MCF 10A (cell line): ENCODE data around the gene POMT2. TPM values are rescaled to one million over a fixed set of nuclear protein-coding genes. Genes with fewer than 3 reads are reported as not detected.

Experiments
- BruUV-seq: library from RNA; stranded (reverse); fragments of 400-500 nt; replicated peaks from 2 replicates; lab custom pipeline; 2021; lab: Mats Ljungman, UMichigan
- CTCF ChIA-PET: fragments of 300-600 bp; sonication (Branson Sonifier 250); formaldehyde crosslinking; extraction: SDS; loops from one replicate; lab custom pipeline; 2021; ENCODE audit warnings: antibody characterized with exemption, inconsistent platforms; lab: Yijun Ruan, JAX
- POLR2A ChIA-PET: fragments of 300-600, 350-650 bp; sonication (Branson Sonifier 250); formaldehyde crosslinking; extraction: SDS; loops from one replicate; lab custom pipeline; 2020; ENCODE audit warnings: antibody characterized with exemption, inconsistent platforms; lab: Yijun Ruan, JAX
- DNase-seq: peaks from one replicate; pipeline ENCODE4 v3.0.0-alpha.2; 2018; ENCODE audit not compliant: unreplicated experiment
- H3K27ac Mint-ChIP-seq: one replicate; pipeline ENCODE4 v1.8.0; 2022; ENCODE audit warnings: mild to moderate bottlenecking, low read depth, mixed read lengths; ENCODE audit not compliant: unreplicated experiment
- H3K27me3 Mint-ChIP-seq: one replicate; pipeline ENCODE4 v1.8.0; 2022; ENCODE audit warnings: mixed read lengths; ENCODE audit not compliant: insufficient read depth, unreplicated experiment
- H3K36me3 Mint-ChIP-seq: one replicate; pipeline ENCODE4 v1.8.0; 2022; ENCODE audit warnings: mild to moderate bottlenecking, moderate library complexity, mixed read lengths; ENCODE audit not compliant: insufficient read depth, unreplicated experiment
- H3K4me1 Mint-ChIP-seq: one replicate; pipeline ENCODE4 v1.8.0; 2022; ENCODE audit warnings: mixed read lengths; ENCODE audit not compliant: insufficient read depth, unreplicated experiment
- H3K4me3 Mint-ChIP-seq: one replicate; pipeline ENCODE4 v1.8.0; 2022; ENCODE audit warnings: mild to moderate bottlenecking, moderate library complexity, mixed read lengths; ENCODE audit not compliant: unreplicated experiment
- H3K9me3 Mint-ChIP-seq: one replicate; pipeline ENCODE4 v1.8.0; 2022; ENCODE audit warnings: mixed read lengths; ENCODE audit not compliant: unreplicated experiment
- intact Hi-C: fragments of 100-400 bp; cut with micrococcal nuclease; formaldehyde crosslinking; loops from 2 replicates; pipeline ENCODE4 v1.14.1; 2022
- total RNA-seq: library from RNA; stranded (reverse); gene quantifications from 2 replicates; pipeline ENCODE4 v1.2.3, GENCODE V29; 2022
- TF ChIP-seq, protein P1 (sequence below): fragments of 200-600 bp; IDR thresholded peaks from one replicate; pipeline ENCODE4 v1.8.0; 2022; ENCODE audit warnings: antibody characterized with exemption, mild to moderate bottlenecking; ENCODE audit not compliant: unreplicated experiment

The POMT2 gene
- total RNA-seq, 1 experiment from 2014 or later = 32.1 TPM

DNA sequence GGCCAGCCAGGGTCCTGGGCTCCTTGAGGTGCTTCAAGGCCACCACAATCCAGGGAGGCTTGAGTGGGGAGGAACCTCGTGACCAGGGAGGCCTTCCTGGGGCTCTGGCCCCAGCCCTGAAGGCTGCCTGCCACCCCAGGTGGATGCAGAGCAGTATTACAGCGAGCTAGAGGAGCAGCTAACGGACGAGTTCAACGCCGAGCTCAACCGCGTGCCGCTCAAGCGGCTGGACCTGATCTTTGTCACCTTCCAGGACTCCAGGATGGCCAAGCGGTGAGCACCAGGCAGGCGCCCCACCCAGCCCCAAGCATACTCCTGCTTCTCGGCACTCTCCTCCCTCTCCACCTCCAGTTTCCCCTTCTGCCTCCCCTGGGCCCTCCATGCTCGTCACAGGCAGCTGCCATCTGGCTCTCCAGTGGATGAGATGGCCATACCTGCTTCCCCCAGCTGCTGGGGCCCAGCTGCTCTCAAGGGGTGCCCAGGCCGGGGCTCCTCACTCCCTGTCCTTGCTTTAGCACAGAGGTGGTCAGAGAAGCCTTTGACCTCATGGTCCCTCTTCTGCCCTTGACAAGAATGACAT, 80.3 kb downstream of the POMT2 start:
- no TSS peak for BruUV-seq
- H3K36me3 Mint-ChIP-seq = no peaks in the 10 kb centered on the region
- POLR2A ChIA-PET = interaction anchor here (1.2 kb wide), 1 partner anchor 10 kb away, joined by 4 read pairs; no protein-coding TSS in a partner anchor
- H3K4me1 Mint-ChIP-seq = no peaks in the 10 kb centered on the region
- no peaks in the 10 kb centered on the region for H3K9me3 Mint-ChIP-seq
- no peak for DNase-seq
- no peak overlapping the region for H3K27ac Mint-ChIP-seq
- TF ChIP-seq, protein P1, sequence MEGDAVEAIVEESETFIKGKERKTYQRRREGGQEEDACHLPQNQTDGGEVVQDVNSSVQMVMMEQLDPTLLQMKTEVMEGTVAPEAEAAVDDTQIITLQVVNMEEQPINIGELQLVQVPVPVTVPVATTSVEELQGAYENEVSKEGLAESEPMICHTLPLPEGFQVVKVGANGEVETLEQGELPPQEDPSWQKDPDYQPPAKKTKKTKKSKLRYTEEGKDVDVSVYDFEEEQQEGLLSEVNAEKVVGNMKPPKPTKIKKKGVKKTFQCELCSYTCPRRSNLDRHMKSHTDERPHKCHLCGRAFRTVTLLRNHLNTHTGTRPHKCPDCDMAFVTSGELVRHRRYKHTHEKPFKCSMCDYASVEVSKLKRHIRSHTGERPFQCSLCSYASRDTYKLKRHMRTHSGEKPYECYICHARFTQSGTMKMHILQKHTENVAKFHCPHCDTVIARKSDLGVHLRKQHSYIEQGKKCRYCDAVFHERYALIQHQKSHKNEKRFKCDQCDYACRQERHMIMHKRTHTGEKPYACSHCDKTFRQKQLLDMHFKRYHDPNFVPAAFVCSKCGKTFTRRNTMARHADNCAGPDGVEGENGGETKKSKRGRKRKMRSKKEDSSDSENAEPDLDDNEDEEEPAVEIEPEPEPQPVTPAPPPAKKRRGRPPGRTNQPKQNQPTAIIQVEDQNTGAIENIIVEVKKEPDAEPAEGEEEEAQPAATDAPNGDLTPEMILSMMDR = no peak
- H3K4me3 Mint-ChIP-seq = no peak overlapping the region
- H3K27me3 Mint-ChIP-seq = no peaks in the 10 kb centered on the region
- CTCF ChIA-PET = interaction anchor here (0.6 to 1.5 kb wide), 5 partner anchors 56 to 455 kb away, joined by 3 to 5 read pairs (median 3); no protein-coding TSS in a partner anchor
- intact Hi-C loops = no loop called here

DNA sequence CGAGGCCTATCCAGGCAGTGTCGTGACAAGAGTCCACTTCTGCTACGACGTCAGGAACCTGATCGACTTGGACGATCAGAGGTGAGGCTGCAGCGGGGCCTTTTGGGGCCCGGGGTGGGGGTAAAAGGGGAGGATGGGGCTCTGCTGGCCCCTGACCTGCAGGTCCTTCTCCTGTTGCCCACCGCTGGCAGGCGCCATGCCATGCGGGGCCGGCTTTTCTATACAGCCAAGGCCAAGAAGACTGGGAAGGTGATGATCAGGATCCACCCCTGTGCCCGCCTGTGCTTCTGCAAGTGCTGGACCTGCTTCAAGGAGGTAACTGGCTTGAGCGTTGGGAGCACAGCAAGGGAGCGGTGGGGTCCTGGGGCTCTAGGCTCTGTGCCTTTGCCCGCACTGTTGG, 81.3 kb downstream of the POMT2 start:
- H3K4me1 Mint-ChIP-seq = no peaks in the 10 kb centered on the region
- DNase-seq = no peak
- intact Hi-C loops = no loop called here
- no peaks in the 10 kb centered on the region for H3K9me3 Mint-ChIP-seq
- POLR2A ChIA-PET = interaction anchor here (1.2 kb wide), 1 partner anchor 11 kb away, joined by 4 read pairs; no protein-coding TSS in a partner anchor
- H3K36me3 Mint-ChIP-seq = no peaks in the 10 kb centered on the region
- TF ChIP-seq, protein P1 = no peak
- H3K4me3 Mint-ChIP-seq = no peak overlapping the region
- no peak overlapping the region for H3K27ac Mint-ChIP-seq
- no peaks in the 10 kb centered on the region for H3K27me3 Mint-ChIP-seq
- CTCF ChIA-PET = interaction anchor here (0.6 to 1.9 kb wide), 3 partner anchors 55 to 143 kb away, joined by 4 to 6 read pairs (median 4); no protein-coding TSS in a partner anchor
- BruUV-seq = no TSS peak

DNA sequence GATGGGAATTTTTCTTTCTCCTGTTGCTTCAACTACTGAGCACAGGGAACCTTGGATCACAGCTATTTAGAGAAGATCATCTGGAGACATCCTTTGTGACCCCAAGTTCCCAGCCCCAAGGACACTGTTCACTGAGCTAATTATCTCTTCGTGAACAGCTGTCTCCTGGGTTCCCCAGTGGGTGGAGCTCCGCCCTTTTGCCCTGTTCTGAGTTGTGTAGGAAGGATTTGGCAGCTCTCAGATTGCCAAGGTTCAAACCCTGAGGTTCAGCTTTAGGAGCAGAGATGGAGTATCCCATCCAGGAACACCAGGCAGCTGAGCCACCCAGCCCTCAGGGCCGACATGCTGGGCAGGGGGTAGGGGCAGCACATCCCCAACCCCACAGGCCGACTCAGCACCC, 81.7 kb downstream of the POMT2 start:
- Mint-ChIP-seq H3K27me3 (no peaks in the 10 kb centered on the region), H3K4me1 (no peaks in the 10 kb centered on the region), H3K9me3 (no peaks in the 10 kb centered on the region), H3K36me3 (no peaks in the 10 kb centered on the region), H3K4me3 (no peak overlapping the region), H3K27ac (no peak overlapping the region)
- TF ChIP-seq, protein P1 = no peak
- BruUV-seq = no TSS peak
- ChIA-PET POLR2A (no interaction called here), CTCF (interaction anchor here (0.6 to 1.9 kb wide), 3 partner anchors 54 to 143 kb away, joined by 4 to 6 read pairs (median 4); no protein-coding TSS in a partner anchor)
- DNase-seq = no peak
- intact Hi-C loops = no loop called here

DNA sequence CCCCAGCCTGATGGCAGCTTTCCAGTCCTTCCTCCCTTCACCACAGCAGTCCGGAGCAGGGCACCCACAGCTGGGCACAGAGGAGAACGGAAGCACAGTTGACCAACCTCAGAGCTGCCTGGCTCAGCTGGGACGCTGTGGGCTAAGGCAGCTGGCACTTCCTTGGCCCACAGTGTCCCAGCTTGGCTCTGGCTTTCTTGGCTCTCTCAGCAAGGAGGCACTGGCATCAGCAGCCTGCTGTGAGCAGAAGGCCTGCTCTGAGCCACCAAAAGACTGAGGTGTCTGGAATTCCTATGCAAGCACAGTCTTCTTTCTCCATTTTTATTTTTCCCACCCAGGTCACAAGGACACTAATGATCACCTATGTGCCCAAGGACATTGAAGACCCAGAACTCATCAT, 82.3 kb downstream of the POMT2 start:
- ChIA-PET CTCF (interaction anchor here (0.7 to 1.9 kb wide), 3 partner anchors 25 to 86 kb away, joined by 4 to 6 read pairs (median 4); no protein-coding TSS in a partner anchor), POLR2A (no interaction called here)
- H3K27ac Mint-ChIP-seq = no peak overlapping the region
- intact Hi-C loops = no loop called here
- H3K36me3 Mint-ChIP-seq = peaks cover 6% of the 10 kb centered on the region
- H3K27me3 Mint-ChIP-seq = no peaks in the 10 kb centered on the region
- no peaks in the 10 kb centered on the region for H3K4me1 Mint-ChIP-seq
- H3K4me3 Mint-ChIP-seq = no peak overlapping the region
- H3K9me3 Mint-ChIP-seq = no peaks in the 10 kb centered on the region
- no peak for DNase-seq
- BruUV-seq = no TSS peak
- TF ChIP-seq, protein P1 = no peak
